ENCODE measurements around the gene SPRED3.

DNA sequence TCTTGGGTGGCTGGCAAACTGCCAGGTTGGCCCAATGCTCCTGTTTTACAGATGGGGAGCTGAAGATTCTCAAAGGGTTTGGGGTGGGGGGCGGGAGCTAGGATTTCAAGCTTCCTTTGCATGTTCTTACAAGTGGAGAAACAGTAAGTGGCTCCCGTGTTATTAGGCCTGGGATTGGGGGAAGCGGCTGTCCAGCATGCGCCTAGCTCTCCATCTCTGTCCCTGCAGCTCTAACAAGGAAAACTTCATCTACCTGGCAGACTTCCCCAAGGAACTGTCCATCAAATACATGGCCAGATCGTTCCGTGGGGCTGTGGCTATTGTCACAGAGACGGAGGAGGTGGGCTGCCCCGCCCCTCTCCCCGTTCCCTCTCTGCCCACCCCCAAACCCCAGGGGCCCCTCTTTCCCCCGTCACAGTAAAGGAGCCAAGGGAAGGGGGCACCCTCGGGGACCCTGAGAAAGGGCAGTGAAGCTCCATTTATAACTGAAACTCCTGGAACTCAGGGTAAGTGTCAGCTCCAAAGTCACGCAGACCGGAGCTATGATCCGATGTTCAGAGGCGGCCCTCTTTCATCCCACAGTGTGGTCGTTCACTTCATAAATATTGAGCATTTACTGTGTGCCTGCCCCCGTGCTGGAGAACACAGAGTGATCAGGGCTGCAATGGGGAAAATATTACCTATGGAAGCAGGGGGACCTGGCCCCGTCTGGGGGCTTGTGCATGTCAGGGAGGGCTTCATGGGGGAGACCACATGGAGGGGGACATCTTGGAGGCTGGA is 29.1 kb upstream of the SPRED3 start:
- TF ChIP-seq, protein P1, sequence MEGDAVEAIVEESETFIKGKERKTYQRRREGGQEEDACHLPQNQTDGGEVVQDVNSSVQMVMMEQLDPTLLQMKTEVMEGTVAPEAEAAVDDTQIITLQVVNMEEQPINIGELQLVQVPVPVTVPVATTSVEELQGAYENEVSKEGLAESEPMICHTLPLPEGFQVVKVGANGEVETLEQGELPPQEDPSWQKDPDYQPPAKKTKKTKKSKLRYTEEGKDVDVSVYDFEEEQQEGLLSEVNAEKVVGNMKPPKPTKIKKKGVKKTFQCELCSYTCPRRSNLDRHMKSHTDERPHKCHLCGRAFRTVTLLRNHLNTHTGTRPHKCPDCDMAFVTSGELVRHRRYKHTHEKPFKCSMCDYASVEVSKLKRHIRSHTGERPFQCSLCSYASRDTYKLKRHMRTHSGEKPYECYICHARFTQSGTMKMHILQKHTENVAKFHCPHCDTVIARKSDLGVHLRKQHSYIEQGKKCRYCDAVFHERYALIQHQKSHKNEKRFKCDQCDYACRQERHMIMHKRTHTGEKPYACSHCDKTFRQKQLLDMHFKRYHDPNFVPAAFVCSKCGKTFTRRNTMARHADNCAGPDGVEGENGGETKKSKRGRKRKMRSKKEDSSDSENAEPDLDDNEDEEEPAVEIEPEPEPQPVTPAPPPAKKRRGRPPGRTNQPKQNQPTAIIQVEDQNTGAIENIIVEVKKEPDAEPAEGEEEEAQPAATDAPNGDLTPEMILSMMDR (IDR thresholded peaks at IDR 0.05 in 4 of 5, conservative IDR thresholded peaks at IDR 0.05 in 1 of 5): no peak
- no peak for TF ChIP-seq POLR2A (IDR thresholded peaks at IDR 0.05)

Measured in gastrocnemius medialis (tissue), 4 donors.